Neuronal stem cell (in vitro differentiated cells): ENCODE data around the gene PTPRC.

Experiments
- DNase-seq: peaks from one replicate; pipeline ENCODE4 v3.0.0-alpha.2; 2013; ENCODE audit warnings: low spot score
- H2AFZ ChIP-seq: one replicate; pipeline ENCODE4 v1.6.1; 2013; ENCODE audit warnings: mild to moderate bottlenecking, low read length, inconsistent platforms
- H2AK5ac ChIP-seq: 2 replicates; pipeline ENCODE4 v1.6.1; 2013; ENCODE audit warnings: low read depth, mild to moderate bottlenecking, inconsistent platforms, low read length, moderate library complexity, mixed read lengths
- H2BK120ac ChIP-seq: 2 replicates; pipeline ENCODE4 v1.6.1; 2013; ENCODE audit warnings: low read depth, mild to moderate bottlenecking, inconsistent platforms, low read length, moderate library complexity, mixed read lengths
- H2BK12ac ChIP-seq: one replicate; pipeline ENCODE4 v1.6.1; 2013; ENCODE audit warnings: low read length, inconsistent platforms
- H2BK15ac ChIP-seq: 2 replicates; pipeline ENCODE4 v1.6.1; 2013; ENCODE audit warnings: mild to moderate bottlenecking, low read length, inconsistent platforms, mixed read lengths
- H2BK5ac ChIP-seq: one replicate; pipeline ENCODE4 v1.6.1; 2013; ENCODE audit warnings: inconsistent platforms, mild to moderate bottlenecking, low read length, moderate library complexity
- H3K14ac ChIP-seq: one replicate; pipeline ENCODE4 v1.6.1; 2013; ENCODE audit warnings: low read length, inconsistent platforms
- H3K18ac ChIP-seq: 2 replicates; pipeline ENCODE4 v1.6.1; 2013; ENCODE audit warnings: low read length, inconsistent platforms
- H3K23ac ChIP-seq: 2 replicates; pipeline ENCODE4 v1.6.1; 2013; ENCODE audit warnings: low read depth, mild to moderate bottlenecking, mixed read lengths, low read length, inconsistent platforms; ENCODE audit not compliant: poor library complexity
- H3K27ac ChIP-seq: replicated peaks from 3 replicates; pipeline ENCODE4 v1.5.1; 2013; ENCODE audit warnings: low read length, inconsistent platforms
- H3K27me3 ChIP-seq, 3 experiments: 2 replicates each; pipeline ENCODE4 v1.6.1; 2013; ENCODE audit warnings: low read length in 3 of 3, mild to moderate bottlenecking in 2 of 3, inconsistent platforms in 1 of 3, low read depth in 1 of 3, mixed read lengths in 1 of 3, moderate library complexity in 1 of 3; ENCODE audit not compliant: control insufficient read depth in 3 of 3, insufficient read depth in 3 of 3
- H3K36me3 ChIP-seq, 2 donors: replicated peaks in 1 of 2; 2 replicates each; pipeline ENCODE4 v1.6.1; 2013; ENCODE audit warnings: low read length in 2 of 2; ENCODE audit not compliant: control insufficient read depth in 2 of 2, insufficient read depth in 2 of 2
- H3K4ac ChIP-seq: 2 replicates; pipeline ENCODE4 v1.6.1; 2013; ENCODE audit warnings: inconsistent platforms, mild to moderate bottlenecking, low read length, moderate library complexity
- H3K4me1 ChIP-seq, 2 donors: 1 replicate in 1 of 2; 2 replicates in 1 of 2; pipeline ENCODE4 v1.6.1; 2013; ENCODE audit warnings: low read length in 2 of 2, low read depth in 1 of 2; ENCODE audit not compliant: control insufficient read depth in 2 of 2, insufficient read depth in 1 of 2
- H3K4me2 ChIP-seq: one replicate; pipeline ENCODE4 v1.6.1; 2013; ENCODE audit warnings: mild to moderate bottlenecking, low read length, inconsistent platforms; ENCODE audit not compliant: insufficient read depth, poor library complexity, severe bottlenecking
- H3K4me3 ChIP-seq, 2 donors: 2 replicates each; pipeline ENCODE4 v1.5.1; 2013; ENCODE audit warnings: low read length in 2 of 2, mild to moderate bottlenecking in 2 of 2, inconsistent platforms in 1 of 2, moderate library complexity in 1 of 2
- H3K79me1 ChIP-seq: one replicate; pipeline ENCODE4 v1.6.1; 2013; ENCODE audit warnings: low read depth, mild to moderate bottlenecking, inconsistent platforms, low read length, moderate library complexity
- H3K9ac ChIP-seq: one replicate; pipeline ENCODE4 v1.6.1; 2013; ENCODE audit warnings: mild to moderate bottlenecking, low read depth, low read length, inconsistent platforms; ENCODE audit not compliant: poor library complexity
- H3K9me3 ChIP-seq, 2 donors: replicated peaks in 1 of 2; 2 replicates each; pipeline versions ENCODE3 to v1.6.1; 2013; ENCODE audit warnings: low read length in 2 of 2, mild to moderate bottlenecking in 2 of 2, inconsistent platforms in 1 of 2, low read depth in 1 of 2, mixed read lengths in 1 of 2, moderate library complexity in 1 of 2; ENCODE audit not compliant: control insufficient read depth in 2 of 2, insufficient read depth in 1 of 2
- H4K8ac ChIP-seq: one replicate; pipeline ENCODE4 v1.6.1; 2013; ENCODE audit warnings: low read depth, mild to moderate bottlenecking, inconsistent platforms, low read length, moderate library complexity
- H4K91ac ChIP-seq: one replicate; pipeline ENCODE4 v1.6.1; 2013; ENCODE audit warnings: low read length, low read depth, mild to moderate bottlenecking, inconsistent platforms; ENCODE audit not compliant: poor library complexity
- WGBS, 2 donors: extraction: QIAGEN DNeasy Blood & Tissue Kit; methylation state at CpG; one replicate each; pipeline ENCODE4 v1.1.7; 2013; ENCODE audit warnings: missing lambda C conversion rate in 2 of 2, mixed read lengths in 1 of 2; ENCODE audit not compliant: insufficient read length in 2 of 2, insufficient replicate concordance in 1 of 2; ENCODE audit errors: extremely low coverage in 2 of 2; 5-methylcytosine and 5-hydroxymethylcytosine counted together

Gene PTPRC

GRCh38 chr1:198632007-198632406 is 6.8 kb upstream of the PTPRC start:
- H4K8ac ChIP-seq = no peak overlapping the region
- no peak overlapping the region for H2BK5ac ChIP-seq
- H2AFZ ChIP-seq = no peak overlapping the region
- no peak overlapping the region for H3K27ac ChIP-seq
- no peak overlapping the region for H2BK120ac ChIP-seq
- DNase-seq = no peak
- no peaks in the 10 kb centered on the region for H3K9me3 ChIP-seq
- H3K79me1 ChIP-seq = no peaks in the 10 kb centered on the region
- H3K4me3 ChIP-seq = no peak overlapping the region
- no peak overlapping the region for H2AK5ac ChIP-seq
- no peak overlapping the region for H3K9ac ChIP-seq
- no peak overlapping the region for H2BK12ac ChIP-seq
- no peak overlapping the region for H3K4me2 ChIP-seq
- no peaks in the 10 kb centered on the region for H3K36me3 ChIP-seq
- no peak overlapping the region for H3K18ac ChIP-seq
- H3K23ac ChIP-seq = no peak overlapping the region
- no peaks in the 10 kb centered on the region for H3K27me3 ChIP-seq
- H4K91ac ChIP-seq = no peak overlapping the region
- no CpG with 5 or more reads among the region's 2 CpGs for WGBS, 2 donors
- H3K14ac ChIP-seq = no peak overlapping the region
- H2BK15ac ChIP-seq = no peak overlapping the region
- peaks cover 0 to 1% of the 10 kb centered on the region in 2 donors for H3K4me1 ChIP-seq
- H3K4ac ChIP-seq = no peak overlapping the region

- Histone ChIP-seq H3K27ac (no peak overlapping the region), H3K18ac (no peak overlapping the region), H3K9ac (no peak overlapping the region), H4K8ac (no peak overlapping the region), H3K4ac (no peak overlapping the region), H2BK15ac (no peak overlapping the region), H3K27me3 (no peaks in the 10 kb centered on the region), H3K23ac (no peak overlapping the region), H2AK5ac (no peak overlapping the region), H2BK12ac (no peak overlapping the region), H2BK5ac (no peak overlapping the region), H2BK120ac (no peak overlapping the region), H3K79me1 (no peaks in the 10 kb centered on the region), H3K14ac (no peak overlapping the region), H2AFZ (no peak overlapping the region), H3K4me3 (no peak overlapping the region), H3K9me3 (no peaks in the 10 kb centered on the region), H3K36me3 (no peaks in the 10 kb centered on the region), H4K91ac (no peak overlapping the region), H3K4me1 (peaks cover 0 to 1% of the 10 kb centered on the region in 2 donors), H3K4me2 (no peak overlapping the region)
- no CpG with 5 or more reads among the region's 2 CpGs for WGBS, 2 donors
- no peak for DNase-seq
Measured at GRCh38 chr1:198633675-198634121, 5.1 kb upstream of the PTPRC start.

GRCh38 chr1:198635964-198636363 is 2.9 kb upstream of the PTPRC start:
- no peaks in the 10 kb centered on the region for H3K27me3 ChIP-seq
- H2AFZ ChIP-seq = no peak overlapping the region
- no peak overlapping the region for H3K23ac ChIP-seq

GRCh38 chr1:198636391-198636790 is 2.4 kb upstream of the PTPRC start:
- Histone ChIP-seq H3K9ac (no peak overlapping the region), H4K8ac (no peak overlapping the region), H2BK12ac (no peak overlapping the region), H3K4me1 (peaks cover under 1 to 1% of the 10 kb centered on the region in 2 donors), H3K14ac (no peak overlapping the region), H2BK120ac (no peak overlapping the region), H3K4ac (no peak overlapping the region), H3K9me3 (no peaks in the 10 kb centered on the region), H2BK5ac (no peak overlapping the region), H4K91ac (no peak overlapping the region), H2AK5ac (no peak overlapping the region), H3K27ac (no peak overlapping the region), H3K4me3 (no peak overlapping the region), H3K27me3 (no peaks in the 10 kb centered on the region), H2AFZ (peak overlapping the region; percentile 47), H3K23ac (no peak overlapping the region), H2BK15ac (no peak overlapping the region), H3K18ac (no peak overlapping the region), H3K79me1 (no peaks in the 10 kb centered on the region), H3K36me3 (no peaks in the 10 kb centered on the region), H3K4me2 (no peak overlapping the region)
- no CpG with 5 or more reads among the region's 2 CpGs for WGBS, 2 donors
- no peak for DNase-seq

More at GRCh38 chr1:198635964-198636363, 2.9 kb upstream of the PTPRC start:
- H2BK120ac ChIP-seq = no peak overlapping the region
- H3K14ac ChIP-seq = no peak overlapping the region
- no peak overlapping the region for H2AK5ac ChIP-seq
- no peak overlapping the region for H2BK5ac ChIP-seq
- no peak overlapping the region for H3K4me2 ChIP-seq
- H3K36me3 ChIP-seq = no peaks in the 10 kb centered on the region
- no peak overlapping the region for H3K4ac ChIP-seq
- H3K4me1 ChIP-seq = peaks cover 0 to 1% of the 10 kb centered on the region in 2 donors
- H4K91ac ChIP-seq = no peak overlapping the region
- H3K4me3 ChIP-seq = no peak overlapping the region
- no peak overlapping the region for H2BK15ac ChIP-seq
- no peak overlapping the region for H4K8ac ChIP-seq
- no peak overlapping the region for H3K27ac ChIP-seq
- DNase-seq = no peak
- H3K18ac ChIP-seq = no peak overlapping the region
- no peak overlapping the region for H3K9ac ChIP-seq
- no peak overlapping the region for H2BK12ac ChIP-seq
- H3K9me3 ChIP-seq = no peaks in the 10 kb centered on the region
- H3K79me1 ChIP-seq = no peaks in the 10 kb centered on the region
